Measurements from ENCODE around the gene RBM4. TPM values are rescaled to one million over a fixed set of nuclear protein-coding genes. Genes with fewer than 3 reads are reported as not detected.

Gene RBM4, protein sequence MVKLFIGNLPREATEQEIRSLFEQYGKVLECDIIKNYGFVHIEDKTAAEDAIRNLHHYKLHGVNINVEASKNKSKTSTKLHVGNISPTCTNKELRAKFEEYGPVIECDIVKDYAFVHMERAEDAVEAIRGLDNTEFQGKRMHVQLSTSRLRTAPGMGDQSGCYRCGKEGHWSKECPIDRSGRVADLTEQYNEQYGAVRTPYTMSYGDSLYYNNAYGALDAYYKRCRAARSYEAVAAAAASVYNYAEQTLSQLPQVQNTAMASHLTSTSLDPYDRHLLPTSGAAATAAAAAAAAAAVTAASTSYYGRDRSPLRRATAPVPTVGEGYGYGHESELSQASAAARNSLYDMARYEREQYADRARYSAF
- total RNA-seq, result 70.0 and 93.0 TPM in 2 replicates

DNA sequence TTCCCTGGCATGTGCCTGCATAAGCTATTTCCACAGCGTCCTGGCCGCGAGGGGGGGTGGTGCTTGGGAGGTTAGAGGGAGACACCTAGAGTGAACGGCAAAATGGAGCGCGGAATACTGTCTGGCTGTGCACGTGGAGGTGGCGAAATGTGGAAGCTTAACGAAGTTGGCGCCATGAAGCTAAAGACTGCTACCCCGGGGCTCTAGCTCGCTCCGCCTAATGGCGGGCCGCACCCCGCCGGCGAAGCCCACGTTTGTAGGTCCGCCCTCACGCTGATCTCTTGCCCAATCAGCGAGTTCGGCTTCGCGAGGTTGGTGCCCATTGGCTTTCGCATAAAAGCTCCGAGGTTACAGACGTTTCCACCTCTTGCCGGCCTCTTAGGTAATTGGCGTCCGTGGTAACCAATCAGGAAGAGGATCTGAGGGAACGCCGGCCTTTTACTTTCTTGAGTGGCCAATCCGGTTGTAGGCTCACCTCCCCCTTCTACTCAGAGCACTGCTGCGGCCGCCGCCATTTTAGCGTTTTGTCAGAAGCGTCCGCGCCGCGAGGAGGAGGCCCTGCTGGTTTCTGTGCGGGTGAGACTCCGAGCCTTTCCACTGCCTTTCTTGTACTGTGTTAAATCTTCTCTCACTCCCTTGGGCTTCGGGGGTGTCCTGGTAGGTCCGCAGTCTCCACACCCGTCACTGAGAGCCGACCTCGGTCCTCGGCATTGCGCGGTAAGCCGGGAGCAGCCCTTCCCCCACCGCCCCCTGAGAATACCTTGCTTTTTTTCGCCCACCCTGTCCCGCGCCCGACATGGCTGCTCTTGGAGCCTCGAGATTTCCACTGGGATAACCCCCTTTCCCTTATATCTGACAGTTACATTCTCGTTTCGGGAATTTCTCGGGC, at the start of gene RBM4:
RBM4 (plus strand) TSS at position 527 of the 889 bp plus-strand sequence. CDS start 1,009 bp downstream, outside the sequence.

DNA sequence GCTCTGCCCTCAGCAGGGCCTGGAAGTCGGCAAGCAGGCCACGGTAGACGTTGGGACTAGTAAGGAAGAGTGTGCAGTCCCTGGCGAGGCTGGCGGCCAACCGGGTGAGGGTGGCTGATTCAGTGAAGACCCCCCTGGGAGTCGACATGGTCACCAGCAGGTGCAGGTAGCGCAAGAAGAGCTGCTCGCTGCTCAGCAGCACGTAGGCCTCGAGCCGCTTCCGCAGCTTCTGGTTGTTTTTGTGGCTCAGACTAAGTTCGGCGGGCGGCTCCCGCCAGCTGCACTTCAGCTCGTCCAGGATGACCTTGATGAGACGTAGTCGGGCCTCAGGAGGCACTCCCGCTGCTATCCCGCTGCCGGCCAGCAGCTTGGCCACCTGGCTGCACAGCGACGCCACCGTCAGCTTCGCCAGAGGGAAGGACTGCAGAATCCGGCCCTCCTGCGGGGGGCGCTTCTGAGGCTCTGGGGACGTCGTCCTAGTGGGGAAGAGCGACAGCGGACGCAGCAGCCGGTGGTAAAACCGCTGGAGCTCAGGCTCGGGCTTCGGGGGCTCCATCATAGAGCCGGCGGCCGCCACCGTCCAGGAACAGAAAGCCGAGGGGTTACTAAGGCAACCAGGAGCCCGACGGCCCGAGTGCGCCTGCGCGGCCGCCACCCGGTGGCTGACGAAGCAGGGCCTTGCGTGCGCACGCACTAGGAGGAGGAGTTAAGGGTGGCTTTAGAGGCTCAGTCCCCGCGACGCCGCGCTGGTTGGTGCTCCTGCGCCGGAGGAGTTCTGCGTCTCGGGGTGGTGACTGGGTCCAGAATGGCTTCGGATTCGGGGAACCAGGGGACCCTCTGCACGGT, 45.8 kb upstream of the RBM4 start, which contains the start of the genes CCDC87 and CCS:
CCDC87 (minus strand) TSS at position 607 of the 846 bp plus-strand sequence; CDS start at position 559, 48 bp downstream.
CCS (plus strand) TSS at position 729 of the 846 bp plus-strand sequence; CDS start at position 806, 77 bp downstream.

DNA sequence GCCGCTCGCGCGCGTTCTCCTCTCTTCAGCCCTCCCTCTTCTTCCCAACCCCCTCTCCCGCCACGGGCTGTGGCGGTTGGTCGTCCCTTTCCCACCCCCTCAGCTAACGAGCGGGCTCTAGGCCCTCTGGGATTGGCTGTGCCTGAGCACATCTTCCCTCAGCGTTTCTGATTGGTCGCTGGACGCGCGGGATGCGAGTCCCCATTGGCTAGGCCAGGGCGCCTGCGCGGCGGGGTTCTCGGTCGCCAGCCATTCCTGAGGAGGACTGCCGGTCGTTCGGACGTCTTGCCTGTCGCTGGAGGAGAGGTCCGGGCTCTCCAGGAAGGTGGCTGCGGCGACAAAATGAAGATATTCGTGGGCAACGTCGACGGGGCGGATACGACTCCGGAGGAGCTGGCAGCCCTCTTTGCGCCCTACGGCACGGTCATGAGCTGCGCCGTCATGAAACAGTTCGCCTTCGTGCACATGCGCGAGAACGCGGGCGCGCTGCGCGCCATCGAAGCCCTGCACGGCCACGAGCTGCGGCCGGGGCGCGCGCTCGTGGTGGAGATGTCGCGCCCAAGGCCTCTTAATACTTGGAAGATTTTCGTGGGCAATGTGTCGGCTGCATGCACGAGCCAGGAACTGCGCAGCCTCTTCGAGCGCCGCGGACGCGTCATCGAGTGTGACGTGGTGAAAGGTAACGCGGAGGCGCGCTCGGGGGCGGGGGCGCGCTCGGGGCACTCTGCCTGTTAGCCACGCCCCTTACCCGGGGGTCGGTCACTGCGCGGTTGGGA, 21.9 kb upstream of the RBM4 start, which contains the start of gene RBM14:
RBM14 (plus strand) TSS at position 252 of the 776 bp plus-strand sequence; CDS start at position 343, 91 bp downstream.

GRCh38 chr11:66677599-66678375, 39.3 kb downstream of the RBM4 start, which contains the start of gene RBM4B:
RBM4B (minus strand) TSS chr11:66677887; CDS start chr11:66677079, 808 bp downstream.

Other genes starting within 250 kb of the RBM4 start
- not detected in 2 replicates for gene NPAS4, start 217.7 kb upstream of the RBM4 start, total RNA-seq
- gene MRPL11, start 199.9 kb upstream of the RBM4 start, total RNA-seq, result 47.5 and 49.5 TPM in 2 replicates
- gene PELI3, start 171.8 kb upstream of the RBM4 start, total RNA-seq, result 6.8 and 9.0 TPM in 2 replicates
- gene DPP3, start 158.3 kb upstream of the RBM4 start, total RNA-seq, result 16.1 and 20.1 TPM in 2 replicates
- gene BBS1, start 128.1 kb upstream of the RBM4 start, total RNA-seq, result 39.4 and 49.4 TPM in 2 replicates
- 17.5 and 19.3 TPM in 2 replicates for gene ZDHHC24, start 92.7 kb upstream of the RBM4 start, total RNA-seq
- gene ACTN3, start 91.8 kb upstream of the RBM4 start, total RNA-seq, result 0.06 TPM in 1 of 2 replicates, not detected in the other
- gene CTSF, start 70.1 kb upstream of the RBM4 start, total RNA-seq, result 105 and 122 TPM in 2 replicates
- gene CCDC87, start 45.6 kb upstream of the RBM4 start, total RNA-seq, result 0.44 and 1.3 TPM in 2 replicates
- 55.0 and 56.5 TPM in 2 replicates for gene CCS, start 45.5 kb upstream of the RBM4 start, total RNA-seq
- 23.3 and 27.1 TPM in 2 replicates for gene RBM14, start 22.1 kb upstream of the RBM4 start, total RNA-seq
- gene RBM4B, start 39.2 kb downstream of the RBM4 start, total RNA-seq, result 14.9 and 16.4 TPM in 2 replicates
- gene SPTBN2, start 90.5 kb downstream of the RBM4 start, total RNA-seq, result 1.4 and 5.1 TPM in 2 replicates
- 11.4 and 15.9 TPM in 2 replicates for gene RCE1, start 204.7 kb downstream of the RBM4 start, total RNA-seq
- gene LRFN4, start 218.4 kb downstream of the RBM4 start, total RNA-seq, result 15.8 and 16.8 TPM in 2 replicates